Activated T-cell treated with anti-CD3 and anti-CD28 coated beads, Interleukin-2, amount 50 U/mL, for 72 hours (primary cell): ENCODE data around the gene KNSTRN. TPM values are rescaled to one million over a fixed set of nuclear protein-coding genes. Genes with fewer than 3 reads are reported as not detected.
A peak's percentile ranks its signal among the peaks of the same experiment; 100 is the strongest.

Experiments
- ATAC-seq, 2 donors: fragments of 150-1000 bp; cut with Tn5 transposase; replicated peaks in 1 of 2; 2 replicates each; pipeline ENCODE4 v1.10.0; 2021; ENCODE audit warnings: moderate library complexity in 2 of 2, mild to moderate bottlenecking in 1 of 2
- DNase-seq, 2 donors: peaks; one replicate each; pipeline ENCODE4 v3.0.0; 2021 to 2022; ENCODE audit warnings: mixed read lengths in 1 of 2
- H3K27ac Mint-ChIP-seq: one replicate; pipeline ENCODE4 v1.8.0; 2022; ENCODE audit warnings: mild to moderate bottlenecking, moderate library complexity, mixed read lengths
- H3K27me3 Mint-ChIP-seq: one replicate; pipeline ENCODE4 v1.8.0; 2022; ENCODE audit warnings: low read depth, mixed read lengths
- H3K36me3 Mint-ChIP-seq, 2 donors: one replicate each; pipeline ENCODE4 v1.8.0; 2022; ENCODE audit warnings: mixed read lengths in 2 of 2, mild to moderate bottlenecking in 1 of 2; ENCODE audit not compliant: insufficient read depth in 2 of 2
- H3K4me1 Mint-ChIP-seq: one replicate; pipeline ENCODE4 v1.8.0; 2022; ENCODE audit warnings: low read depth, mixed read lengths
- H3K4me3 Mint-ChIP-seq, 2 donors: one replicate each; pipeline ENCODE4 v1.8.0; 2022; ENCODE audit warnings: mild to moderate bottlenecking in 2 of 2, mixed read lengths in 2 of 2, moderate library complexity in 2 of 2
- H3K9me3 Mint-ChIP-seq, 2 donors: one replicate each; pipeline ENCODE4 v1.8.0; 2022; ENCODE audit warnings: mixed read lengths in 2 of 2
- total RNA-seq, 2 donors: library from RNA; stranded (reverse); gene quantifications; one replicate each; pipeline ENCODE4 v1.2.3, GENCODE V29; 2022

Gene KNSTRN
- total RNA-seq, 2 donors from 2014 or later: 47.3 to 61.5 TPM

- ATAC-seq: no peak
Observed at GRCh38 chr15:40439960-40440742, 57.6 kb downstream of the KNSTRN start.

GRCh38 chr15:40440743-40441564 is 58.4 kb downstream of the KNSTRN start, which contains the start of gene BAHD1:
BAHD1 (plus strand) TSS chr15:40440953; CDS start chr15:40458465, 17,512 bp downstream.
- peak within 1 kb of the TSS; percentile 55 for H3K27ac Mint-ChIP-seq
- DNase-seq (peak; percentile 98), ATAC-seq (peak; percentile 89 to 91)
- H3K4me3 Mint-ChIP-seq: peak within 1 kb of the TSS; percentile 90 to 96
- H3K27me3 Mint-ChIP-seq: peaks cover 40% of the 10 kb centered on the region
- peaks cover 0 to 2% of the 10 kb centered on the region in 2 donors for H3K36me3 Mint-ChIP-seq
- H3K9me3 Mint-ChIP-seq: no peaks in the 10 kb centered on the region
- peaks cover 64% of the 10 kb centered on the region for H3K4me1 Mint-ChIP-seq

More at GRCh38 chr15:40439960-40440742, 57.6 kb downstream of the KNSTRN start:
- H3K4me1 Mint-ChIP-seq: peaks cover 64% of the 10 kb centered on the region
- no peaks in the 10 kb centered on the region for H3K9me3 Mint-ChIP-seq
- H3K4me3 Mint-ChIP-seq: peak overlapping the region; percentile 85 to 96
- H3K27ac Mint-ChIP-seq: peak overlapping the region; percentile 55
- peaks cover 0 to 2% of the 10 kb centered on the region in 2 donors for H3K36me3 Mint-ChIP-seq
- H3K27me3 Mint-ChIP-seq: peaks cover 48% of the 10 kb centered on the region
- peak; percentile 46 to 52 for DNase-seq

- Mint-ChIP-seq H3K4me3 (peak overlapping the region; percentile 90 to 93), H3K9me3 (no peaks in the 10 kb centered on the region), H3K4me1 (peaks cover 59% of the 10 kb centered on the region), H3K36me3 (peaks cover 0 to 2% of the 10 kb centered on the region in 2 donors), H3K27ac (no peak overlapping the region), H3K27me3 (peaks cover 35% of the 10 kb centered on the region)
- DNase-seq (peak; percentile 48 to 55), ATAC-seq (peak; percentile 3 to 10)
Observed at GRCh38 chr15:40441565-40442531, 59.3 kb downstream of the KNSTRN start.

GRCh38 chr15:40443255-40443654 is 60.7 kb downstream of the KNSTRN start:
- peak overlapping the region; percentile 90 to 93 for H3K4me3 Mint-ChIP-seq
- peaks cover 47% of the 10 kb centered on the region for H3K4me1 Mint-ChIP-seq
- no peak overlapping the region for H3K27ac Mint-ChIP-seq
- DNase-seq (no peak), ATAC-seq (no peak)
- peaks cover 0 to 2% of the 10 kb centered on the region in 2 donors for H3K36me3 Mint-ChIP-seq
- H3K9me3 Mint-ChIP-seq: no peaks in the 10 kb centered on the region
- peaks cover 21% of the 10 kb centered on the region for H3K27me3 Mint-ChIP-seq

- H3K27ac Mint-ChIP-seq: peak overlapping the region; percentile 12
Observed at GRCh38 chr15:40443846-40444245, 61.3 kb downstream of the KNSTRN start.

More at GRCh38 chr15:40443846-40444245, 61.3 kb downstream of the KNSTRN start:
- DNase-seq (no peak), ATAC-seq (no peak)
- Mint-ChIP-seq H3K27me3 (peaks cover 15% of the 10 kb centered on the region), H3K36me3 (peaks cover 0 to 2% of the 10 kb centered on the region in 2 donors), H3K4me3 (peak overlapping the region in 1 of 2 donors; percentile 6), H3K4me1 (peaks cover 48% of the 10 kb centered on the region), H3K9me3 (no peaks in the 10 kb centered on the region)

Other genes starting within 250 kb of the KNSTRN start
- gene BUB1B, start 221.7 kb upstream of the KNSTRN start, total RNA-seq: 10 to 100 TPM; 86.5 to 91.2 TPM
- gene PAK6, start 143.7 kb upstream of the KNSTRN start, total RNA-seq: 1 to 10 TPM in 1 of 2 donors, under 1 TPM in 1; 0.51 to 1.2 TPM
- not detected for gene ANKRD63, start 99.7 kb upstream of the KNSTRN start, total RNA-seq
- gene PLCB2, start 74.8 kb upstream of the KNSTRN start, total RNA-seq: 10 to 100 TPM; 90.4 to 91.8 TPM
- 10 to 100 TPM in 1 of 2 donors, 1 to 10 TPM in 1; 7.1 to 10.2 TPM for gene INAFM2, start 59.0 kb upstream of the KNSTRN start, total RNA-seq
- 1 to 10 TPM; 1.0 to 1.6 TPM for gene CCDC9B, start 41.8 kb upstream of the KNSTRN start, total RNA-seq
- not detected for gene PHGR1, start 31.7 kb upstream of the KNSTRN start, total RNA-seq
- gene DISP2, start 24.5 kb upstream of the KNSTRN start, total RNA-seq: under 1 TPM; 0.19 to 0.34 TPM
- 10 to 100 TPM; 61.2 to 75.5 TPM for gene IVD, start 23.1 kb downstream of the KNSTRN start, total RNA-seq
- 10 to 100 TPM; 20.8 to 21.9 TPM for gene BAHD1, start 58.2 kb downstream of the KNSTRN start, total RNA-seq
- 1 to 10 TPM; 9.5 to 9.7 TPM for gene CHST14, start 88.3 kb downstream of the KNSTRN start, total RNA-seq
- gene CCDC32, start 182.3 kb downstream of the KNSTRN start, total RNA-seq: 10 to 100 TPM; 34.8 to 38.1 TPM
- gene RPUSD2, start 186.6 kb downstream of the KNSTRN start, total RNA-seq: 10 to 100 TPM; 11.3 to 12.9 TPM
- 10 to 100 TPM; 32.5 to 34.1 TPM for gene KNL1, start 211.5 kb downstream of the KNSTRN start, total RNA-seq